B cell (primary cell): ENCODE measurements around the gene CDH12.

Source experiments
- CTCF ChIP-seq: fragments of 200-600 bp; IDR thresholded peaks from one replicate; pipeline ENCODE4 v1.8.0; 2022; ENCODE audit warnings: antibody characterized with exemption, mild to moderate bottlenecking
- EZH2 ChIP-seq: IDR thresholded peaks from 2 replicates; pipeline ENCODE4 v1.6.1; 2012; ENCODE audit warnings: borderline replicate concordance, low read depth, mild to moderate bottlenecking, moderate library complexity, low read length; ENCODE audit not compliant: insufficient read depth, poor library complexity, severe bottlenecking

GRCh38 chr5:22348027-22348426 is 505.1 kb downstream of the CDH12 start:
- no peak for TF ChIP-seq CTCF
- TF ChIP-seq EZH2: no peak
